Jurkat, Clone E6-1 (cell line): ENCODE measurements around the gene THRB.
"Not testable (repeated sequence)": the region's sequence is repeated elsewhere in the genome, so short reads cannot be mapped to it uniquely, and the experiment has no call there.

Experiments
- DNase-seq: peaks from one replicate; pipeline ENCODE4 v3.0.0-alpha.2; 2011; ENCODE audit warnings: low read depth, low spot score
- H3K4me3 ChIP-seq: 2 replicates; pipeline ENCODE4 v1.5.1; 2011; ENCODE audit warnings: mild to moderate bottlenecking, low read length, control low read depth, moderate library complexity

THRB gene

DNA sequence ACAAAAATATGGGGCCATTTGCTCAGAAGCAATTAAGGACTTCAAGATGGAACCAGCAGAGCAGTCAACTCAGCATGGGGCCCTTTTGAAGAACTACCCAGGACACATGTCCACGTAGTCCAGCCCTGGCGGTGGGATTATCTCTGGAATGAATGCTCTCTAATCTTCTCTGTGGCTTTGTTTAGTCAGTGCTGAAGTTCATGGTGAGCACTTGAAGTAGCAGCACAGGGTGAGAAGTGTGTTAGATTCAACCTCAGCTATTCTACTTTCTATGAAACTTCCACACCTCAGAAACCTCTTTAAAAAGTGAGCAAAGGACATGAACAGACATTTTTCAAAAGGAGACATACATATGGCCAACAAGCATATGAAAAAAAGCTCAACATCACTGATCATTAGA is 74.4 kb downstream of the THRB start:
- DNase-seq: no peak

DNA sequence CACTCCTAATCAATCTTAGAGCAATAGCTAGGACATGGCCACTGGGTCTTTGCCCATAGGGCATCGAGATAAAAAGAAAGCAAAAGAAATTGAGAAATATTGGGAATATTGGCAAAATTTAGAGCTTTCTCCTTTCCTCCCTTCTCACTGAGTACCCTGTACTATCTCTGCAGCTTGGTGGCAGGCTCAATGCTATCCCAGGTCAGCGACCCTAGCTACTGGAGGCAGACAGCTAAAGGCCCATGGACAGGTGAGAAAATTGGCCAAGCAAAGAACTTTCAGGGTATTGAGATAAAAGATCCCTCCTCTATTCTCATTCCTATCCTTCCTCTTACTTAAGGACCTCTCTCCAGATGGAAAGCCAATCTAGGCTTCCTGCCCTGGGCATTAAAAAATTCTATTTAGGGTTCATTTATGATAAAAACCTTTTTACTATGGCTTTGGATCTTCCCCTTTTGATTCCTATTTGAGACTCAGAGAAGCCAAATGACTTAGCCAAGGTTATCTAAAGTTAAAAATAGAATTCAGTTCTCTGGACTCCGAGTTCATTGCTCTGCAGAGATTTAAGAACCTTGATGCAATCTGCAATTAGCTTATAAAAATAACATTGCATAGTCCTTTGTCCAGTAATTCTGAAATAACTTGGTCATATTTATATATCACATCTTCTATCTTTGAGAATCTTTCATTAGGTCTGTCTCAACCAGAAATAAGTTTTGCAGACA is 75.4 kb downstream of the THRB start:
- no peak overlapping the region for H3K4me3 ChIP-seq
- no peak for DNase-seq

More for the DNA sequence above, 74.4 kb downstream of the THRB start:
- H3K4me3 ChIP-seq: no peak overlapping the region

DNA sequence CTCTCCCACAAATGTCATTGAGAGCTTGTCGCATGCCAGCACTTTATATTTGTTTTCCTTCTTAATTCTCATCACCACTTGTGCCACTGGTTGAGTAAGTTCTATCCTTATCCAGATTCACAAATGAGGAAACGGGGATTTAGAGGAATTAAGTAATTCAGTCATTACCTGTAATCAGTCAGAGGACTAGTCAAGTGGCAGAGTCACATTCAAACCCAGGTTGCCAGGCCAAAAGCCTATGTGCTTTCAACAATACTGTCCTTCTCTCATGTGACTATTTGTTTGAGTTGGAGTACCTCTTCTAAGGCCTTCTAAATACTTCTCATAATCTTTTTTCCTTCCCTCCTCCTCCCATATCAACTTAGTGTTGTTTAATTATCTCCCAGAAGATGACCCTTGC is 76.9 kb downstream of the THRB start:
- no peak overlapping the region for H3K4me3 ChIP-seq
- DNase-seq: no peak

DNA sequence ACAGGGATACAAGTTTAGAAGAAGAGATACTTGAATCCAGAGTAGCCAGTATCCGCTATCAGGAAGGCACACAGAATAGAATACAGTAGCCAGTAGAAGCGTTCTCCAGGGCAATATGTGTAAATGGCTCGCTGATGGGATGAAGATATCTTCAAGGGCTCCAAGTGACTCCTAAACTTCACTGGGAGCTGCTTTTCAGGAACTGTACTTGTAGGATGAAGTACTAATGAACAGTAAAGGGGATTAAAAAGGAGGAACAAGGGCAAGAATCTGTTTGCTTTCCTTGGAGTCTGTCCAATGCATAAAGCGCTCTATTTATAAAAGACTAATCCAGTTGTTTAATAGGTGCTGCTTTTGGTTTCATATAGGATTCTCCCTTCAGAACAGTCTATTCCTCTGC is 78.4 kb downstream of the THRB start:
- DNase-seq: no peak
- no peak overlapping the region for H3K4me3 ChIP-seq

DNA sequence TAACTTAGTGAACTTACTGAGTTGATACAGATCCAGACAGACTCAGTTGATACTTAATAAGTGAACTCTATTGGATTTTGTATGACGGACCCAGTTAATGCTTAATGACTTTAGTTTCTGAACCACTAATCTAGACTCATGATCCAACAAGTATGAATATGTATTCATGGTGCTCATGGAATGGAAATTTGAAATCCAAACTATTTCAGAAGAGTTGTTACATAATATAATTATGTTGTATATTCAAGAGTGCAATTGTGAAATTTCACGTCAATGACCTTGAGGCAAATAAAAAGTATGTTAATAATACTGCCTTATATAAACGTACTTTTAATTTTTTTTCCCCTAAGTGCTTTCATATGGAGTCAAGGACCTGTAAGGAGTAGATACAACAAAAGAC is 78.8 kb downstream of the THRB start:
- no peak for DNase-seq

DNA sequence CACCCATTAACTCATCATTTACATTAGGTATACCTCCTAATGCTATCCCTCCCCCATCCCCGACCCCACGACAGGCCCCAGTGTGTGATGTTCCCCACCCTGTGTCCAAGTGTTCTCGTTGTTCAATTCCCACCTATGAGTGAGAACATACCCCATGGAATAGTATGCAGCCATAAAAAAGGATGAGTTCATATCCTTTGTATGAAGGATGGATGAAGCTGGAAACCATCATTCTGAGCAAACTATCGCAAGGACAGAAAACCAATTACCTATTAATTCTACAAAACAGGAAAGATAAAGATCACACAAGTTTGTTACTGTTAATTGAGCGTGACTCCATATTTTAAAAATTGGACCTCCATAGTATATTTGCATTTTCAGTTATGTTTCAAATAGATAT is 81.0 kb downstream of the THRB start:
- DNase-seq, H3K4me3 ChIP-seq: not testable (repeated sequence)

More for the DNA sequence above, 78.8 kb downstream of the THRB start:
- H3K4me3 ChIP-seq: no peak overlapping the region

DNA sequence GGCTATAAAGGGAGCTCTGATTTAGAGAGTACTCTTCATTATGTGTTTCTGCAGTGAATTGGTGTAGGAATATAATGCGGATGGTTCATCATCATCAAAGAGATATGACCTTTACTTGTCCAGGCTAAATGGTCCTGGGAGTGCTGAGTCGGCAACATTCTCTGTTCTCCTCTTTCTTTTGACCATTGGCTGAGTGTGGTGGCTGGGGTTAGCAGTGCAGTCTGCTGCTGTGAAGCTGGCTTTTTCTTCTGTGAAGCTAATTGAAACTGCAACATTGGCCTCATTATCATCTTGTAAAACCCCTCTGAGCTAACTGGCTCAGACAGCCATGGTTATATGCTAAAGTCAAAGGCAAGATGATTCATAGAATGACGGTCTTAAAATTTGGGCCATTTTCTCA is 83.8 kb downstream of the THRB start:
- no peak for DNase-seq
- H3K4me3 ChIP-seq: no peak overlapping the region

DNA sequence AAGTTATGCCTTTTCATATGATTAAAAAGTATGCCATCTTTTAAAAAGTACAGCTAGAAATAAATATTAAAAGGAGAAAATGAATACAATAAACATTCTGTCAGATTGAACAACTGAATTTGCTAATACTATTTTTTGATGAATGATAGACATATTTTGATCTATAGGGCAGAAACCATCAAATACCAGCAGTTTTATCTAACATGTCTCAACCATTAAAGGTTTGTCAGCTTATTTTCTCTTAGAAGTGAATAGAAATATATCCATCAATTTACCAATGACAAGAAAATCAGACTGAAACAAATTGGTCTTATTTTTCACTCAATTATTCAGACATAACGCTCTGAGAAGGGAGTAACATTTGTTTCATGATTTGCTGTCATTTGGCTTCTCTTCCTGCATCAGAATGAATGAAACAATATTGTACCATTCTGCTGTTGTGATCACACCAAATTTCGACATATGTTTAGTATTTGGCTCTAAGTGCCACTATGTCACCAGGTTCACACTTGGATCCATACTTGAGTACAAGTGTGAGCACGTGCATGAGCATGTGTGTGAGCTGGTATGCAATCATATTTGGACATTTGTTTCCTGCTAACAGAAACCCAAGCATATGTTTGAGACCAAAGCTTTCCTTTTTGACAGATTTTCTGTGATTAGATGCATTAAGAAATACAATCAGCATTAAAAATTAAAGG is 86.5 kb downstream of the THRB start:
- no peak overlapping the region for H3K4me3 ChIP-seq
- no peak for DNase-seq

DNA sequence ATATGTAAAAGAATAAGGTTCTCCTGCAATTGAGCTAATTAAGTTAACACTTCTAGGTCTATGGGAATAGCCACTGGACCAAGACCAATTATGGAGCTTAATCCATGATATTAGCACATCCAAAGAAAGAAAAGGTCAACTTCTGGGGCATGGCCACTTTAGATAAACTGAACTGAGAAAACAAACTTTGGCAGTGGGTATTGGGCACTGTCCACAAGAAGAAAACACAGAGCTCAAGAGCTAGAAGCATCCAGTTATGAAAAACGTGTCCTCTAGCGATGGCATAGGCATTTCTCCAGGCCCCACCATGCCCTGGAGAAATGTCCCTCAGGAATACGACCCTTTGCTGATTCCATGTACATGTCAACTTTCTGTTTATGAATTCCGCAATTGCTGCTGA is 87.8 kb downstream of the THRB start:
- DNase-seq: no peak
- H3K4me3 ChIP-seq: no peak overlapping the region

DNA sequence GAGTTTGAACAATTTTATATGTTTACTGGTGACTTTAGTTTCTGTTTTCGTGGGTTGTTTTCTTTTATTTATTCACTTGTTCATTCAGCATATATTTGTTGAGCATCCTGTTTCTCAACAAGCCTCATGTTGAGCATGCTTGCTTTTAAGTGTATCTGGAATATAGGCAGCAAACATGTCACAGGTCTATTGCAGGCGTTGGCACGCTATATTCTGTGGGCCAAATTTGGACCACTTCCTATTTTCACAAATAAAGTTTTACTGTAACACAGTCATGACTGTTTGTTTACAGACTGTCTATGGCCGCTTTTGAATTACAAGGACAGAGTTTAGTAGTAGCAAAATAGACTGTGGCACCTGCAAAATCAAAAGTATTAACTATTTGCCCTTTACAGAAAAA is 89.6 kb downstream of the THRB start:
- H3K4me3 ChIP-seq: no peak overlapping the region
- DNase-seq: no peak

DNA sequence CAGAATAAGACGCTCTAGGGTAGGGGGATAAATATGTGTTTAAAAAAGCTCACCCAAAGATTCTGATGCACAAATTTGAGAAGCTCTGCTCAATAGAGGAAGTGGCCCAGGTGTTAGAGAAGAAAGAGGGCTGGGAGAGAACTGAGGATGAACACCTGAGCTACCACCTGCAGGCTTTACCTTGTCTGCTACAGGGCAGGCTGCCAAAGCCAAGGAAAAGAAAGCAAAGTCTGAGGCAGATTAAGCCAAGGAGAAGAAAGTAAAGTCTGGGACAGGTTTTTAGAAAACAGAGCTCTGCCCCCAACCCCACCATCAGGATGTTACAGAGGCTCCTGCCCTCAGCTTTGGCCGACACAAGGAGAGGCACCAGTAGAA is 92.9 kb downstream of the THRB start:
- DNase-seq: no peak
- no peak overlapping the region for H3K4me3 ChIP-seq

DNA sequence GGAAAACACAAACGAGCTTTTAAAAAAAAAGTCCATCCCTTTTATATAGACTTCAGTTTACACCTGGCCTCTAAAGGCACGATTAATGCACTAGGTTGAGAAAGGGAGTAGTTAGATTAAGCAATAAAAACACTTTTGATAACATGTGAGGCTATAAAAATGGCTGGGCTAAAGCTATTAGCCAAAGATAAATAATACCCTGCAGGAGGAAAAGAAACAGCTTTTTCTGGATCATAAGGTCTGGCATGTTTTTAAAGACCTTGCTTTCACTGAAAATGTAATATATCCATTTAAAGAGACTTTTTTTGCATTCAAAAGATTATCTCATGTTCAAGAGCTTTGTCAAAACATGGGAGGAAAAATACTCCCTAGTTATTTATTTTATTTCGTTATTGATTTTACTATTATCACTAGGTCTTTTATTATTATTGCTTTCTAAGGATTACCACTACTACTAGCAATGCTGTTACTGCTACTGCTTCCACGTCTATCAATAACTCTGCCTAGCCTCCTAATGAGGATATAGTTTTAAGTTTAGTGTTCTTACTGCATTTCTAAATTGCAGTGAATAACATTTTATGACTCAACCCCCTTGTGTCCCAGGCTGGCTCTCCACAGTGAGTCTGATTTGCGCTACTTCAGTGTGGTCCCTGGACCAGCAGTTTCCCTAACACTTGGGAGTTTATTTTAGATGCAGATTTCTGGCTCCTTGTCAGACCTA is 93.4 kb downstream of the THRB start:
- no peak overlapping the region for H3K4me3 ChIP-seq
- no peak for DNase-seq

DNA sequence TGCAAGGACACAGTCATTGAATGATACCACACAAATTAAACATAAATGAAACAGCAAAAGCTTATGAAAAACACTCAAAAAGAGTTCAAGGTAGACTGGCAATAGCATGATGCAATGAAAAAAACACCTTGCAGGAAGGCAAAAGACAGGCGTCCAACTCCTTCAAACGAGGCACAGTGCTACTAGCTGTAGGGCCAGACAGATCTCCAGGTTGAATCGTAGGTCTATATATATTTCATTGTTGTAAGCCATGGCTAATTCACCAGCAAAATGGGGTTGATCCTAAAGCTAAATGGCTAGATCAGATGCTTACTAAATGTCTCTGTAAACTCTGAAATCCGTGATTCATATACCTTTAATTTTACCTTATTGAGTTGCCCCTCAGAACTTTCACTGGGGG is 94.2 kb downstream of the THRB start:
- no peak for DNase-seq
- no peak overlapping the region for H3K4me3 ChIP-seq

DNA sequence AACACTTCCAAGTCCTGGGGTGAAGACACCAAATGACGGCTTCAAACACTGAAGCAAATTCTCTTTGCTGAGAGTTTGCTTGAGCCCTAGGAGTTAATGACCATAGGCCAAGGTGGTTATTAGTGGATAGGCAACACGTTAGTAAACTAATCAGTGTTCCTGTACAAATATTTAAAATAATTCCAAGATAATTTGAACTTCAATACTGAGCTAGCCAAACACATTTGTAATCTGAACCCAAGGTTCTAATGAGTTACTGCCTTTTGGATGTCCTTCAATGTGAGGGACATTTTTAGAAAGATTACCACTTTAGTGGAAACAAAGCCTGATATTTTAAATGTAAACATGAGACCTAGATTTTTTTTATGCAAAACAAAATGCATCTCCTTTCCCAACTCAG is 94.6 kb downstream of the THRB start:
- no peak for DNase-seq
- H3K4me3 ChIP-seq: no peak overlapping the region

DNA sequence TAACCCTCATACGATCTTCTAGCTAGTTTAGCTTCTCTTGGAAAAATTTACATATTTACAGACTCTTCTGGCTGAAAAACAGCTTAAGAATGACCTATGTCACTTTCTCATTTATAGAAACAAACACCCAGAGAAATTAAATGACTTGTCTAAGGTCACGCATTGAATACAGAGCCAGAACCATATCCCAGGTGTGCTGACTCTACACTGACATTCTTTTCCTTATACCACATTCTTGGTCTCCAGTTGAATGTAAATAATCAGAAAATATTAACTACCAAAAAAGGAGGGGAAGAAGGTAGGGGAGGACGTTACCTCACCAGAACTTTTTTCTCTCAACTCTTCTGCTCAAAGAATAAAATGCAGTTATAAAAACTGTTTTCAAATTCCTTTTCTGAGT is 95.0 kb downstream of the THRB start:
- DNase-seq: no peak
- H3K4me3 ChIP-seq: no peak overlapping the region

DNA sequence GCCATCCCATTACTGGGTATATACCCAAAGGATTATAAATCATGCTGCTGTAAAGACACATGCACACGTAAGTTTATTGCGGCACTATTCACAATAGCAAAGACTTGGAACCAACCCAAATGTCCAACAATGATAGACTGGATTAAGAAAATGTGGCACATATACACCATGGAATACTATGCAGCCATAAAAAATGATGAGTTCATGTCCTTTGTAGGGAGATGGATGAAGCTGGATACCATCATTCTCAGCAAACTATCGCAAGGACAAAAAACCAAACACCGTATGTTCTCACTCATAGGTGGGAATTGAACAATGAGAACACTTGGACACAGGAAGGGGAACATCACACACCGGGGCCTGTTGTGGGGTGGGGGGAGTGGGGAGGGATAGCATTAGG is 95.9 kb downstream of the THRB start:
- not testable (repeated sequence) for DNase-seq, H3K4me3 ChIP-seq

DNA sequence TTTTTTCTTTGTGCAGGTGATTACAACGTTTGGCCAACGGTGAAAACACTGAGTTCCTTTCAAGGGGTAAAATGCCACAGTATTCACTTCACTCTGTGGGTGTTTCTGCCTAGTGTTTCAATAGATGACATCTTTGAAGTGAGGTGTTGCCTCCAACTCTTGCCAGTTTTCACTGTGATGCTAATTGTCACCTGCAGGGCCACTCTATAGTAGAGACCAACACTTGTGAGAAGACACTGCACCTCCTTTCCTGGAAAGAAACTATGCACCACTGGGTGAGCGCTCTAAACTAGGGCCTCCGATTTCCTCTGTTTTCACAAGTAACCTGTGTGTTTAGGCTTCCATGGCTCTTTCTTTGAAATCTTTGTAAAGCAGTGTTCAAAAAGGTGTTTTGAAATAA is 98.3 kb downstream of the THRB start:
- H3K4me3 ChIP-seq: no peak overlapping the region
- no peak for DNase-seq

DNA sequence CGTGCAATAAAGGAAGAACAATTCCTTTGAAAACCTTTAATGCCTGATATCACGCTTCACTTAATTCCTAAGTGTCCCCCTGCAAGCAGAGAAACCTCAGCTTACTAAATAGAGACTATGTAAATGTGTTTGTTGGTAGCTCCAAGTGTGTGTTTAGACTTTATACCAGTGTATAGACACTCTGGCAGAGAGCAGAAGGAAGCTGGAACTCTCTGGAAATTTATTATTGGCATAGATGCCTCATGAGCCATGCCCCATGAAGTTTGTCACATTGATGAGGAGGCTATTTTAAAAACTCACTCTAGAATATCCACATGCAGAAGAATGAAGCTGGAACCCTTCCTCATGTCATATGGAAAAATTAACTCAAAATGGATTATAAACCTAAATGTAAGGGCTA is 99.9 kb downstream of the THRB start:
- H3K4me3 ChIP-seq: no peak overlapping the region
- no peak for DNase-seq

DNA sequence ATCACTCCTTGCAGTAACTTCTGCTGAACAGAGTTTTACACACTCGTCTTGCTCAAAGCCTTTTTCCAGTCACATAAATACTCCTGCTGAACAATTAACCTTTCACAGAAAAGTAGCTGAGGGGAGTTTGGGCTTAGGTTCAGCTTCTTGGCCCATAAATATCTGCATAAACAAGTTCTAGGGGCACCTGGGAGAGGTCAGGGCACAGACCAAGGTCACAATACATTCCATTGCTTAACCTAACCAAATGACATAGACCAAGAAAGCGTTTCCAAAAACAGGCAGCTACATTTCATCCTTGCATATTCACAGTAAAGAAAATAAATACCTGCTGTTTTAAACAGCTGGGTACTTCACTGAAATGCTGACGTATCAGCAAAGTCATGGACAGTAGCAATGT is 101.3 kb downstream of the THRB start:
- DNase-seq: no peak
- H3K4me3 ChIP-seq: no peak overlapping the region
